Activated T-helper 1 cell treated with anti-CD3 and anti-CD28 coated beads, Interleukin-12 subunit alpha, Interleukin-12 subunit beta, Interleukin-2, Interleukin-4 antibody, amounts not matched to agents 30 ng/mL and 10 ng/mL and 1 ng/mL, durations not matched to agents 14 hours and 24 hours and 36 hours (primary cell): ENCODE measurements around the gene SGTA. TPM values are rescaled to one million over a fixed set of nuclear protein-coding genes. Genes with fewer than 3 reads are reported as not detected.
A peak's percentile ranks its signal among the peaks of the same experiment; 100 is the strongest.

Experiments used
- DNase-seq: peaks from one replicate; pipeline ENCODE4 v3.0.0; 2021; ENCODE audit warnings: low spot score
- H3K27ac Mint-ChIP-seq: one replicate; pipeline ENCODE4 v1.8.0; 2021; ENCODE audit warnings: mild to moderate bottlenecking, mixed read lengths
- H3K27me3 Mint-ChIP-seq: one replicate; pipeline ENCODE4 v1.8.0; 2022; ENCODE audit warnings: mild to moderate bottlenecking, moderate library complexity, mixed read lengths; ENCODE audit not compliant: insufficient read depth
- H3K36me3 Mint-ChIP-seq: one replicate; pipeline ENCODE4 v1.8.0; 2021; ENCODE audit warnings: low read depth, mixed read lengths
- H3K4me1 Mint-ChIP-seq: one replicate; pipeline ENCODE4 v1.8.0; 2021; ENCODE audit warnings: low read depth, mixed read lengths
- H3K4me3 Mint-ChIP-seq: one replicate; pipeline ENCODE4 v1.8.0; 2021; ENCODE audit warnings: mild to moderate bottlenecking, moderate library complexity, mixed read lengths
- H3K9me3 Mint-ChIP-seq: one replicate; pipeline ENCODE4 v1.8.0; 2021; ENCODE audit warnings: mixed read lengths
- intact Hi-C: fragments of 100-400 bp; cut with micrococcal nuclease; formaldehyde crosslinking; loops from one replicate; pipeline ENCODE4 v1.15.1; 2024
- total RNA-seq: library from RNA; stranded (reverse); gene quantifications from 2 replicates; pipeline ENCODE4 v1.2.3, GENCODE V29; 2022

The SGTA gene
- total RNA-seq, 1 donor from 2014 or later = 73.4 TPM

- Mint-ChIP-seq H3K27ac (no peak overlapping the region), H3K9me3 (no peaks in the 10 kb centered on the region), H3K4me1 (peaks cover 9% of the 10 kb centered on the region), H3K27me3 (peaks cover under 1% of the 10 kb centered on the region), H3K36me3 (peaks cover 32% of the 10 kb centered on the region), H3K4me3 (peak overlapping the region; percentile 19)
- intact Hi-C loops = no loop called here
- DNase-seq = no peak
Observed at GRCh38 chr19:2736550-2737190, 46.4 kb downstream of the SGTA start.

- intact Hi-C loops = no loop called here
- H3K9me3 Mint-ChIP-seq = no peaks in the 10 kb centered on the region
- H3K4me3 Mint-ChIP-seq = no peak overlapping the region
- no peak for DNase-seq
- no peak overlapping the region for H3K27ac Mint-ChIP-seq
- peaks cover 9% of the 10 kb centered on the region for H3K4me1 Mint-ChIP-seq
- no peaks in the 10 kb centered on the region for H3K27me3 Mint-ChIP-seq
- peaks cover 32% of the 10 kb centered on the region for H3K36me3 Mint-ChIP-seq
Observed at GRCh38 chr19:2735374-2735773, 47.7 kb downstream of the SGTA start.

GRCh38 chr19:2734589-2735288 is 48.3 kb downstream of the SGTA start:
- Mint-ChIP-seq H3K36me3 (peaks cover 32% of the 10 kb centered on the region), H3K27me3 (no peaks in the 10 kb centered on the region), H3K27ac (no peak overlapping the region), H3K4me3 (no peak overlapping the region), H3K9me3 (no peaks in the 10 kb centered on the region), H3K4me1 (peaks cover 9% of the 10 kb centered on the region)
- intact Hi-C loops = no loop called here
- no peak for DNase-seq

DNA sequence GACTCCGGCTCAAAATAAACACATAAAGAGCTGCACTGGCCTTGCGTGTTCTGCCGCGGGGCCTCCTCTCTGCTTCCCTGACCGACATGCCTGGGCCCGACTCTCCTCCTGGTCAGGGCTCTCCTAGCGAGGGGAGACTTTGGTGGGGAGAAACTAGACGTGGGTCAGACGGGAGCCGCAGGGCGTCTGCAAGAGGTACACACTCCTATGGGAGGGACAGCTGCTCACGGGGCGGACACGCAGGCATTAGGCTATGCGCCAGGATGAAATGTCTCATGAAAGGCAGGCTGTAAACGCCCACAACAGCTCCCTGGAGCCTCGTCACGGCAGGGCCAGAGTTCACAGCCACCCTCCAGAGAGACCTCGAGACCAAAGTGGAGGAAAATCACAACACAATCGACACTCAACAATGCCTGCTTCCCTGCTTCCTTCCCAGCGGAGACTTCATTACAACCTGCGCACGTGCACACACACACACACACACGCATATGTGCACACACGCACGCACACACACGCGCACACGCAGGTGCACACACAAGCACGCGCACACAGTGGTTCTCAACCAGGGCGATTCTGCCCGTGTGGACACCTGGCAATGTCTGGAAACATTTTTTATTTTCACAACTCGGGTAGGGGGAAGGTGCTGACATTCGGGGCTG is 49.0 kb downstream of the SGTA start:
- peaks cover 6% of the 10 kb centered on the region for H3K4me1 Mint-ChIP-seq
- intact Hi-C loops = no loop called here
- DNase-seq = no peak
- H3K36me3 Mint-ChIP-seq = peaks cover 28% of the 10 kb centered on the region
- no peaks in the 10 kb centered on the region for H3K9me3 Mint-ChIP-seq
- no peak overlapping the region for H3K4me3 Mint-ChIP-seq
- H3K27ac Mint-ChIP-seq = no peak overlapping the region
- H3K27me3 Mint-ChIP-seq = no peaks in the 10 kb centered on the region

DNA sequence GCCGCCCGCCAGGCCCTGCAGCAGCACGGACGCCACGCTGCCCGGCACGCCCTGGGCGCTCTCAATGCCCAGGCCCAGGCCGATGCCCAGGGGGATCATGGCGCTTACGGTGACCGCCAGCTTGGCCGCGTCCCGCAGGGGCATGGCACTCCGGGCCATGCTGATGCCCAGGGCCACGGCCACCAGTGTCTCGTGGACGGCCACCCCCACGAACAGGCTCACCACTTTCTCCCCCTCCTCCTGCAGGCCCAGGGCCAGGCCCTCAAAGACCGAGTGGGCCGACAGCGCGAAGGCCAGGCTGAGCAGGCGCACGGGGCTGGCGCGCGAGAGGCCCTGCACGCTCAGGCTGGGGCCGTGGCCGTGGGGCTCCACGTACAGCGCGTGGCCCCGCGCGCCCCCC is 50.2 kb downstream of the SGTA start:
- no peak overlapping the region for H3K27ac Mint-ChIP-seq
- H3K36me3 Mint-ChIP-seq = peaks cover 25% of the 10 kb centered on the region
- H3K4me3 Mint-ChIP-seq = no peak overlapping the region
- H3K4me1 Mint-ChIP-seq = no peaks in the 10 kb centered on the region
- intact Hi-C loops = no loop called here
- H3K9me3 Mint-ChIP-seq = no peaks in the 10 kb centered on the region
- no peak for DNase-seq
- peaks cover 2% of the 10 kb centered on the region for H3K27me3 Mint-ChIP-seq

- peaks cover 25% of the 10 kb centered on the region for H3K36me3 Mint-ChIP-seq
- H3K4me3 Mint-ChIP-seq = no peak overlapping the region
- DNase-seq = no peak
- no peaks in the 10 kb centered on the region for H3K9me3 Mint-ChIP-seq
- intact Hi-C loops = no loop called here
- H3K4me1 Mint-ChIP-seq = no peaks in the 10 kb centered on the region
- no peak overlapping the region for H3K27ac Mint-ChIP-seq
- H3K27me3 Mint-ChIP-seq = peaks cover 2% of the 10 kb centered on the region
Observed at GRCh38 chr19:2732157-2732725, 50.8 kb downstream of the SGTA start.

DNA sequence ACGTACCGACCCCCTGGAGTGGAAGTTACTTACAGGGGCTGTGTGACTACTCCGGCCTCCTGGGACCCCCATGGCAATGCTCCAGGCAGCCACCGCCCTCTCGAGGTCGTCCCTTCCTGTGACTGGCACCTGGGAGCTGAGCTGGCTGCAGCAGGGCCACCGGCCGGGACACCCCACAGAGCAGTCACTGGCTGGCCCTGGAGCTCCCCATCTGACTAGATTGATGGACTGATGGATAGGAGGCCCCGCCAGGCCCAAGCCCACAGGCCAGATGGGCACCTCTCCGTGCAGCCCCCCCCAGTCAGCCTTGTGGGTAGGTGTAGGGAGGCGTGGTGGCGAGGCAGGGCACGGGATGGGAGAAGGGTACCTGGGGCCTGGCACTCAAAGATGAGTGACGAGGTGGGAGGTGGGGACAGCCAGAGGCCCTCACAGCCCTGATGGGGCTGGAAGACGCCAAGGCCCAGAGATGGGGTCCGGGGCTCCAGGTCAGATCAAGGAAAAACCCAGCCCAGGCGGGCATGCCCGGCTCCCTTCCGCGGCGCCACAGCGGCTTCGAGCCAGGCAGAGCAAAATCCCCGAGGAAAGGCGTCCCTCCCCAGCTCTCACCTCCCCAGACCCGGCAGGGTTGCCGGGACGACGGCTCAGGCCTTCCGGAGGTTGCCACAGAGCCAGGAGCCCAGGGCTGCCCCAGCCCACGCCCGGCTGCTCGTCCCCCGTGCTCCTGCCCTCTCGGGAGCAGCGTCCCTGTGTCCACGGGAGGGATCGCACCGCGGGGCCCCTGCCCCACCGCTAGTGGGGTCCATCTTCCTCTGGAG is 51.7 kb downstream of the SGTA start:
- DNase-seq = no peak
- Mint-ChIP-seq H3K27me3 (peaks cover 2% of the 10 kb centered on the region), H3K27ac (no peak overlapping the region), H3K4me1 (no peaks in the 10 kb centered on the region), H3K36me3 (peaks cover 16% of the 10 kb centered on the region), H3K9me3 (no peaks in the 10 kb centered on the region), H3K4me3 (no peak overlapping the region)
- intact Hi-C loops = no loop called here

DNA sequence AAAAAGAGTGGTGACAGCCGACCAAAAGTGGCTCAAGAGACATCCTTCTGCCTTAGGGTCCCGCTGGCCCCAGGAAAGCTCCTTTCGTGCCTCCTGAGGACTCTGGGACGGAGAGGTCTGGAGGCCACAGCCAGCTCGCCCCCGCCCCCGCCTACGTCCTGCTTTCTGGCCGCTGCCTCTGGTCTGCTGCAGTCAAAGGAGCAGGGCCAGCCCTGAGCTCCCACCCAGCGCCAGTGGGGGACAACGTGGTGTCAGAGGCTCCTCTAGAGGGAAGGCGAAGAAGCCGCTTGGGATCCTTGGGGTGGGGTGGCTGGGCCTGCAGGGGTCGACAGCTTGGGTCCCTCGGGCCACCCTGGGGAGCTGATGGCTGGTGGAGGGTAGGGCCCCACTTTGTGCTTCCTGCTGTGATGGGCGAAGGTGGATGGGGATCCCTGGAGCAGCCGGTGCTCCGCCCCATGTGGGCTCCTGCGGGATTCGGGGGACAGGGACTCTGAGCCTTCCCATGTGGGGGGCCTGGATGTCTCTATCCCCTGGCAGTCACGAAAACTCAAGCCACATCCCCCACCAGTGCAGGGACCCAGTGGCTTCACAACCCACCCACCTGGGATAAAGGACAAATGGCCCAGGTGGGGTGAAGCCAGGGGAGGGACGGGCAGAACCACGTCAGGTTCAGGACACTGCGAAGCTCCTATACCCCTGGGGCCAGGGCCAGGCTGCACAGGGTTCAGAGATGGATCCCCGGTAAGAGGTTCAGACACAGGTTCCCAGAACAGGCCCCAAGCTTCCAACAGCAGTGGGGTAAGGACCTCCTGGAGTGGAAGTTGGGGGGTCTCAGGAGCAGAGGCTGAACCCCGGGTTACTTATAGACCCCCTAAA is 52.9 kb downstream of the SGTA start:
- H3K4me1 Mint-ChIP-seq = no peaks in the 10 kb centered on the region
- H3K4me3 Mint-ChIP-seq = no peak overlapping the region
- no peak for DNase-seq
- H3K27me3 Mint-ChIP-seq = peaks cover 6% of the 10 kb centered on the region
- no peaks in the 10 kb centered on the region for H3K9me3 Mint-ChIP-seq
- no peak overlapping the region for H3K27ac Mint-ChIP-seq
- intact Hi-C loops = no loop called here
- peaks cover 8% of the 10 kb centered on the region for H3K36me3 Mint-ChIP-seq

GRCh38 chr19:2728783-2729387 is 54.2 kb downstream of the SGTA start:
- intact Hi-C loops = no loop called here
- no peaks in the 10 kb centered on the region for H3K4me1 Mint-ChIP-seq
- H3K27me3 Mint-ChIP-seq = peaks cover 9% of the 10 kb centered on the region
- no peak overlapping the region for H3K4me3 Mint-ChIP-seq
- no peak for DNase-seq
- H3K9me3 Mint-ChIP-seq = no peaks in the 10 kb centered on the region
- peaks cover under 1% of the 10 kb centered on the region for H3K36me3 Mint-ChIP-seq
- H3K27ac Mint-ChIP-seq = no peak overlapping the region

GRCh38 chr19:2727640-2727944 is 55.5 kb downstream of the SGTA start:
- Mint-ChIP-seq H3K4me3 (no peak overlapping the region), H3K36me3 (no peaks in the 10 kb centered on the region), H3K27me3 (peaks cover 9% of the 10 kb centered on the region), H3K4me1 (no peaks in the 10 kb centered on the region), H3K27ac (no peak overlapping the region), H3K9me3 (no peaks in the 10 kb centered on the region)
- no peak for DNase-seq
- intact Hi-C loops = no loop called here

GRCh38 chr19:2726904-2727639 is 56.0 kb downstream of the SGTA start:
- H3K27me3 Mint-ChIP-seq = peaks cover 11% of the 10 kb centered on the region
- no peaks in the 10 kb centered on the region for H3K36me3 Mint-ChIP-seq
- intact Hi-C loops = no loop called here
- H3K4me3 Mint-ChIP-seq = no peak overlapping the region
- no peaks in the 10 kb centered on the region for H3K4me1 Mint-ChIP-seq
- H3K27ac Mint-ChIP-seq = no peak overlapping the region
- DNase-seq = no peak
- H3K9me3 Mint-ChIP-seq = no peaks in the 10 kb centered on the region
